MV-4-11 (cell line): Measurements from ENCODE around the gene CTAGE8.
"Not testable (repeated sequence)": the region's sequence is repeated elsewhere in the genome, so short reads cannot be mapped to it uniquely, and the experiment has no call there.

ENCODE experiments used
- DNase-seq: peaks from one replicate; lab custom pipeline; 2025; lab: John Stamatoyannopoulos, UW

The CTAGE8 gene, protein sequence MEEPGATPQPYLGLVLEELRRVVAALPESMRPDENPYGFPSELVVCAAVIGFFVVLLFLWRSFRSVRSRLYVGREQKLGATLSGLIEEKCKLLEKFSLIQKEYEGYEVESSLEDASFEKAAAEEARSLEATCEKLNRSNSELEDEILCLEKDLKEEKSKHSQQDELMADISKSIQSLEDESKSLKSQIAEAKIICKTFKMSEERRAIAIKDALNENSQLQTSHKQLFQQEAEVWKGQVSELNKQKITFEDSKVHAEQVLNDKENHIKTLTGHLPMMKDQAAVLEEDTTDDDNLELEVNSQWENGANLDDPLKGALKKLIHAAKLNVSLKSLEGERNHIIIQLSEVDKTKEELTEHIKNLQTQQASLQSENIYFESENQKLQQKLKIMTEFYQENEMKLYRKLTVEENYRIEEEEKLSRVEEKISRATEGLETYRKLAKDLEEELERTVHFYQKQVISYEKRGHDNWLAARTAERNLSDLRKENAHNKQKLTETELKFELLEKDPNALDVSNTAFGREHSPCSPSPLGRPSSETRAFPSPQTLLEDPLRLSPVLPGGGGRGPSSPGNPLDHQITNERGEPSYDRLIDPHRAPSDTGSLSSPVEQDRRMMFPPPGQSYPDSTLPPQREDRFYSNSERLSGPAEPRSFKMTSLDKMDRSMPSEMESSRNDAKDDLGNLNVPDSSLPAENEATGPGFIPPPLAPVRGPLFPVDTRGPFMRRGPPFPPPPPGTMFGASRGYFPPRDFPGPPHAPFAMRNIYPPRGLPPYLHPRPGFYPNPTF

DNA sequence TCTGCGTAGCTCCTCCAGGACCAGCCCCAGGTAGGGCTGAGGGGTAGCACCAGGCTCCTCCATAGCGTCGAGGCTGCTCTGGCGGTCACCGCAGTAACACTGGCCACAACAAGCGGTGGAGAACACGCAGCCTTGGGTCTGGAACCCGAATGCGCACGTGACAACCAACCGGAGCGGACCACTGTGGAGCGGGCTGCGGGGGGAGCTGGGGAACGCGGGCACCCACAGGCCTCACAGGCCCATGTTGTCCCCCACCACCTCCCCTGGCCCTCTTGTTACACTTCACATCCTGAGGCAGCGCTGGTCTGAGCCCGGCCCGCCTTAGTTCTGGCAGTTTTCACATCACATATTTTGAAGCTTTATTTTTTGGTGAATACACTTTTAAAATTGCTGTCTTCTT is at the start of gene CTAGE8:
Gene CTAGE8, minus strand, starts transcription at position 101 of the 400 bp plus-strand sequence. Its CDS starts 38 bp downstream, at position 63.
- DNase-seq, result not testable (repeated sequence)

DNA sequence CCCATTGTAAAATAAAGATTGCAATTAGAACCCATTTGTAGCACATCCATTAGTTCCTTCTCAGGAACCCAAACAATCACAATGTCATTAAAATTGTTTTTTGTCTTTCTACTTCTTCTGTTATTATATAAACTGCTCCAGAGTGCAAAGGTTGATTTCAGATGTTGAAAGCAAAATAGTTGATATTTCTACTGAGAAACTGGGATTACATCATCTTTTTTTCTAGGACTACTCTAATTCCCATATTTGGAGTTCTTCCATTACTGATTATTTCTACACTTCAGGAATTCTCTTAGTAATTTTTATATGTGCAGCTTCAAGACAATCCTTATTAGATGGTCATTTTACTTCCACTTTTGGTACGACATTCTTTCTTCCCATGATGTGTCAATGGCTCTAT is 48.4 kb upstream of the CTAGE8 start:
- not testable (repeated sequence) for DNase-seq

DNA sequence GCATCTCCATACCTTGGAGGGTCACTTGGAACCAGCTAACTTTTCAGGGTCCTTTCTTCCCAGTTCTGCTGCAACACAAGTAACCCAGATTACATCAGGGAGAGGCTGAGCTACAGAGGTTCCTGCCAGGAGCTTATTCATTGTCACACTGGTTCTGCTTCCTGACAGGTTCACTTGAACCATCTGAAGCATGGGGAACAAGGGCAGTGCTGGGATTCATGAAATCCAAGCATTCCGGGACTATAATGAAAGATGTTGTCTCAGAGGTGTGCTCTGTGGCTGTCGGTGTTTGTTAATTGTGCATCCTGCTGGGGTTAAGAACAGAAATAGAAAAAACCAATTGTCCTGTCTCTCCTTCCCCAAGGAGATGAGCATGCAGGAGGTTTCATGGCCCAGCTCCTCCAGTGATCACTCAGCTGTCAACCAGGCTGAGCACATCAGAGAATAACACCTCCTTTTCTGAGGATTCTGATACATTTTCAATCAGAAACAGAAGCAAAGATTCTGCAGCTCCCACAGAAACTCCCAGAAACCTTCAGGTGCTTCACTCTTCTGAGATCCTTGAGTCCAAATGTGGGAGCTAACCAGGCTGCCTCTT is 42.9 kb upstream of the CTAGE8 start, which contains the start of gene OR2A1:
Gene OR2A1, plus strand, starts transcription at position 548 of the 598 bp plus-strand sequence. CDS start 5,706 bp downstream, outside the sequence.
- DNase-seq, result not testable (repeated sequence)

DNA sequence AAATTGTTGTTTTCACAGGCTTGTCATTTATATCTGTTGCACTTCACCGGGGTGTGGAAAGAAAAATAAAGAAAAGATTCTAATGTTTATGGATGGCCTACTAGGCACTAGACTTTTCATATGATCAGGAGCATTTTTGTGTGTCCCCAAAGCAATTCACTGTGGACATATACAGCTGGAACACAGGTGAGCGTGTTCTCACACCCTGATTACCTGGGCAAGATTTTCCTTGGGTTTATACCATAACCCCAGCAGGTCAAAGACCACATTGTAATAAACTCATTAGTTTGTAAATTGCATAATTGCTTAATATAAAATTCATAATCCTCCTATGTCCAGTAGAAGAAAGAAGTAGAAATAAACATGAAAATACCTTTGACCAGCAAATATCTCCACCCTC is 42.1 kb upstream of the CTAGE8 start:
- not testable (repeated sequence) for DNase-seq

DNA sequence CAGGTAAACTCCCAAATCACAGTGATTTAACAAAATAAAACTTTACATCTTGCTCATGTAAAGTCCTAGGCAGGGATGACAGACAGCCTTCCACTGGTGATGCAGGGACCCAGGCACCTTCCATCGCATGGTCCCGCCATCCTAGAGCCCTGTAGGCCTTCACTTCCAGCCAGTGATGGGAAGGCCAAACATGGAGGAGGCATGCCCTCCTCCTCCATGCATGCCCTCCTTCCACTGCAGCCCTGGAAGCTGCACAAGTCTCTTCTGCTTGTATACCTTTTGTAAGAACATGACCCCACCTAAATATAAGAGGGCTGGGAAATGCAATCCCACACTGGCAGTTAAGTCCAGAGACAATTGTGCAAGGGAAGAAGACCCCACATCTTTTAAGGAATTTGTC is 40.6 kb upstream of the CTAGE8 start:
- not testable (repeated sequence) for DNase-seq

DNA sequence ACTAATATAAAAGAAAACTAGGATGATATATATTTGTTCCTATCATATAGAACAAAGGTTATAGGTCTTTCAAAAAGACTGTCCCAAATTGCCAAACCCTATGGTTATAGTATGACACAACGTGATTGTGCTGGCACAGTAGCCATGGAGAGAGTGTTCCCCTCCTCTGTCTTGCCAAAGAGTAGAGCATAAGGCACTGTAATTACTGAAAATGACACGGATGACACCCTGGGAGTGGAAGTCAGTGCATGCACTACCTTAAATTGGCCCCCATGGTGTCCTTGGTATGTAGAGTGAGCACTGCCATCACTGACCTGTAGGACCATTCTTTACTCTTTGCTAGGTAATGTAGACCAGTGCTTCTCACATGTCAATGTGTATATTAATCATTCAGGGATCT is 36.1 kb upstream of the CTAGE8 start:
- DNase-seq, result not testable (repeated sequence)

DNA sequence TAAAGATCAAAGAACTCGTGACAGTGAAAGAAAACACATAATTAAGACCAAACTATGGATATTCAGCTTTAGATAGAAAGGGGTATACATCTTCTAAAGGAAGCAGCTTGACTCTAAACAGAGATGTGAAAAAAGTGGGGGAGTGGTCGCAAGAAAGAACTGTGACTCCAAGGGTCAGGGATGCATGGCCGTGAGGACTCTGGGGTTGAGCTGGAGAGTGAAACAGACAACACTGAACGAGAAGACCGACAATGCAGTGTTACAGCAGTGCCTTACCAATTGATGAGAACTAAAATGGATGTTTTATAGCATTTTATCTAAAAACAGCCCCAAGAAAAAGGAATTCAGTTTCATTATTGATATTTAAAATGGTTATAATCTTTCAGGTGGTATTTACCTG is 34.5 kb upstream of the CTAGE8 start:
- not testable (repeated sequence) for DNase-seq

DNA sequence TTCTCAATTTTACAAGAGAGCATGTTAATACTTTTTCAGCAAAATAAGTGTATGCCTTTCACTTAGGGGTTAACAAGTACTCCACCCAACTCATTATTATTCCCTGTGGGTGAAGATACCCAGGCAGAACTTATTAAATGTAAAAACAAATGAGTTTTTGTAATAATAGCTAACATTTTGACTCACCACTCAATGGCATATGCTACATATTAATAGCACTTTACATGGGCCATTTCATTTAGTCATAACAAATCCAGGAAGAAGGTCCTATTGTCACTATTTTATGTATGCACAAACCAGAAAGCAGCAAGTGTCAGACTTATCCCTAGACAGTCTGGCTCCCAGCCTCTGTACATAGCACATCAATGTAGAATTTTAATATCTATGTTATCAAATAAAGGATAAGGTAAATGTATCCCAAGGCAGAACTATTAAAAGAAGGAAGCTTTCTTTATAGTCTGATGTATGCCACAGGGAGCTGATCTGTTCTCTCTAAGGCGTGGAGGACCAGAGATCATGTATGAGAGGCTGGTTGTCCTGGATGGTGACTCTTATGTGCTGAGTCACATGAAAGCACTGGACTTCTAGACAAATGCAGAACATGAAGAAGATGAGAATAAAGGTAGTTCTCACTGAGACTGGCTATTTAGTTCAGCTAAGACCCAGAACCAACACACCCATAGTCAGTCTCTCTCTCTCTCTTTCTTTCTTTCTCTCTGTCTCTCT is 33.7 kb upstream of the CTAGE8 start:
- DNase-seq, result not testable (repeated sequence)

DNA sequence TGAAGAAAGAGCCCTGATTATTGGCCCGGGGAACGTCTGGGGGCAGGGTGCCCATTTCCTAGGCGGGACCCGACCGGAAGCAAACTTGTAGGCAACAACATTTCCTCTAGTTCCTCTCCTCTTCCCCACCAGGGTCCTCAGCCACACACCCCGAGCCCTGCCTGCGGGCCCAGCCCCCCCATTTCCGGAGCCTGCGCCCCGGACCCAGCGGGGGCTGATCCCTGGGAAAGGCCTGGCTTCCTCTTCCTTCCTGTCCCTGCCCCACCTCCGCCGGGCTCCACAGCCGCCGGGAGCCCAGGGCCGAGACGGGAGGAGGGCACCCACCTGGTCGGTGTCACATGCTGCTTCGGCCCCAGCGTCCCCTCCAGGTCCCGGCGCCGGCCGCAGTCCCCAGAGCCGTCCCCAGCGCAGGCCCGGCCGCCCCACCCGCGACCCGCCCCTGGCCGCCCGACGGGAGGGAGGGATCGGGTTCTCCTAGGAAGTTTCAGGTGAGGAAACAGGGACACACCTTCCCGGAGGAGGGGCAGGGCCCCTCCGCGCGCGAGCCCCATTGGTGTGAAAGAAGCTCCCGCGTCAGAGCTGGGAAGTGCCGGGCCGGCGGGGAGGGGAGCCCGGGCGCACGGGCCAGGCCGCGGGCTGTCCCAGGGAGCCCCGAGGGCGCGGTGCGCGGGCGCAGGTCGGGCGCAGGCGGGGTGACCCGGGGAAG is 24.9 kb upstream of the CTAGE8 start:
- not testable (repeated sequence) for DNase-seq

DNA sequence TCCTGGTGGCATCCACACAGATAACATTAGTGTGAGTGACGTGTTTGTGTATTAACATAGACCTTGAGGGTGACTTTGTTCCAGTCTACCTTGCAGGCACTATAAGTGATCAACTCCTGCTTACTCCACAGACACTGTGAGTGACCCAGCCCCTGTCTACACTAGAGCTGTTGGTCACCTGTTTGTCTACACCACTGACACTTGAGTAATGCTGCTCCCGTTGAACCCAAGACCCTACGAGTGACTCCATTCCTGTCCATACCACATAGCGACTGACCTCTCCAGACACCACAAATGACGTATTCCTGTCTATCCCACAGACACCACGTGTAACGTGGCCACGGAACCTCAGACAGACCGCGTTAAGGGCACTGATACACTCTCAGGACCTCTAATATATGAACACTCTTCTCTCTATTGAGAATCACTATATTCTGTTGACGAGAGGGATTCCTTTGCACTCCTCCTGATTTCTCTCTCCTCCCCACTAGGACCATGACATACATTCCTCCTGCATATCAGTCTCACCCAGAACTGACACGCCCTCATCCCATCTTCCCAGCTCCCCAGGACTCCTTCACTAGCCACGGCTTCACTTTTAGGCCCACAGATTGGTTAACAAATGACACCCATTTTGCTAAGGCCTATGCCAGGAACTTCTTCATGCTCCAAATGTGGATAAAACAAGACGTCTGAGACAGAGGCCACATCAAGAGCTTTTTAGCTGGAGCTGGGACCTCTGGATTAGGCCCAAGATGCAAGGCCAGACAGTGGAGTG is 23.5 kb upstream of the CTAGE8 start:
- DNase-seq, result not testable (repeated sequence)

DNA sequence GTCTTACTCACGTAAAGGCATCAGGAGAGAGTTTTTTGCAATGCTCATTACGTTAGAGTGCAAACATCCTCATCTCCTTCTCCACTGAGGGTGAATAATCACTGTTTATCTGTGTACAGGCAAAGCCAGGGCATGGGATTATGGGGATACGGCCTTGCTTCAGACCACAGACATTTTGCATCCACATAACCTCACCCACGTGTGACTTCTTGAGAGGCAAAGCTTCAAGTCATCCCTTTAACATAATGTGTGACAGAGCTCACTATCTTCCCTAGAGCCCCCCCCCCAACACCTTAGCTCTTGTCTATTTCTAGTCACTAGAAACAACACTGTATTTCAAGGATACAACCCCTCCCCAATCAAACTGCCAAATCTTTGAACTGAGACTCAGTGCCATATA is 22.5 kb upstream of the CTAGE8 start:
- DNase-seq, result not testable (repeated sequence)

DNA sequence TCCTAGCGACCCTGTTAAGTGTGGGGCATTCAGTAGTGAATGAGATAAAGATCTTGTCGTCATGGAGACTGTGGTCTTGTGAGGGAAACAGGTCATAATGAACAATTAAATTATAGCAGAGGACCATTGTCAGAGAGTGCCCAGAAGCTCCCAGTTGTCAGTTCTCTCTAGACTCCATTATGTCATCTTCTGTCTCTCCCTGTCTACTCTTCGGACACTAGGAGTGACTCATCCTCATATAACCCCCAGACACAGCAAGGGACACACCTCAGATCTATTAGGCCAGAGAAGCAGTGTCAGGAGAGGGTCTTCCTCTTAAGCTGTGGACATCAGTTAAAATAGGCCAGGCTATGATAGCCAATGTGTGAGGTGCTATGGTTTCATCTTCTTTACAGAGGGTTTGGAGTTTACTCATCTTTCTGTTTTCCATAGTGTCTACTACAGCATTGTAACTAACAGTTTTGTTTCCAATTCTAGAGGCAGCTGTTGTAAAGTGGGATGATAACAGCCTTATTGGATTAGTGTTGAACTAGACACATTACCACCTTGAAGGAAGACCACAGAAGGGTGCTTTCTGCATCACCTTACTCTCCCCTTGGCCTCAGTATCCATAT is 18.2 kb upstream of the CTAGE8 start:
- not testable (repeated sequence) for DNase-seq

DNA sequence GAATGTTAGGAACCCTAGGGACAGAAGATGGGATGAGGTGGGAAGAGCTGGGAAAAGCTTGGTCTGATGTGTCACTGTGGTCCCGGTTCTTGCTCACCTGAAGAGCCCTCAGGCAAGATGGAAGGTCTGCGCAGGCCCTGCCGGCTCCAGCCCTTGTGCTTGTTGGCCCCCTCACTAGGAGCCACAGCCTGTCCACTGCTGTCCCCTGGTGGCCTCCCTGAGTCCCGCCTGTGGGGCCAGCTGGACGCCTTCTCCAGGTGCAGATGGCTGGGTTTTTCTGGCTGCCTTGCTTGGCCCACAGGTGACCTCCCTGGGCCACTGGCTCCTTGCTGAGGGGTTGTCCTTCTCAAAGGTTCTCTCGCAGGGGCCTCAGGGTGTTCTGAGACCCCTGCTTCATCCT is 14.6 kb upstream of the CTAGE8 start:
- not testable (repeated sequence) for DNase-seq

DNA sequence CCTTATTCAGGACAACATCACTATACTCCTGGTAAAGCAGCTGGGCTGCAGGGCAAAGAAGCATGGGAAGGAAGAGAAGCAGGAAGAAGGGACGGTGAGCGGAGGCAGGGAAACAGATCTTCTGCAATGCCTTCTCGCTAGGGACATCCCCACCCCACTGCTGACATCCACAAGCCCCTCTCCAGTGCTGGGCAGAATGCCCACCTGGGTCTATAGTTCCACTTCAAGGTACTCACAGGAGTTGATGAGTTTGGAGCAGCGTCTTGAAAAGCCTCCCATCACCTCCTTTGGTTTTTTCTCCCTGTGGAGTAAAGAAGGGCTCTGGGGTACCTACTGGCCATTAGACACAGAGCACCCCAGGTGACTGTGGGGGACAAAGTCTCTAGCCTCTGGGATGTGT is 13.4 kb upstream of the CTAGE8 start:
- DNase-seq, result not testable (repeated sequence)

DNA sequence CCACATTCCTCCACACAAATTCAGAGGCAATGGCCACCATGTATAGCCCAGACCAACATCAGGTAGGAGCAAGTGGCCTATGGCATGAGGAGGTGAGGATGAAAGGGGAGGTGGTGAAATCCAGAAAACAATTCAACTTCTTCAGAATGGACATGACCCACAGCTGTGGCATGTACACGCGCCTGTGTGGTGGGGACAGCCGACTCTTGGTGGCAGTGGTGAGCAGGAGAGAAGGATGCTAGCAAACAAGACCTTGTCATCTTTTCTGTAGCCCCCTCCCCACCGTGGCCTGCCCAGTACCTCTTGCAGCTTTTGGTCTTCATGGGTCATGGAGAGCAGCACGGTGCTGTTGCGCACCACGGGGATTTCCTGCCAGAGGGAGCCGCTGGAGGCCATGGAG is 12.9 kb upstream of the CTAGE8 start:
- not testable (repeated sequence) for DNase-seq

DNA sequence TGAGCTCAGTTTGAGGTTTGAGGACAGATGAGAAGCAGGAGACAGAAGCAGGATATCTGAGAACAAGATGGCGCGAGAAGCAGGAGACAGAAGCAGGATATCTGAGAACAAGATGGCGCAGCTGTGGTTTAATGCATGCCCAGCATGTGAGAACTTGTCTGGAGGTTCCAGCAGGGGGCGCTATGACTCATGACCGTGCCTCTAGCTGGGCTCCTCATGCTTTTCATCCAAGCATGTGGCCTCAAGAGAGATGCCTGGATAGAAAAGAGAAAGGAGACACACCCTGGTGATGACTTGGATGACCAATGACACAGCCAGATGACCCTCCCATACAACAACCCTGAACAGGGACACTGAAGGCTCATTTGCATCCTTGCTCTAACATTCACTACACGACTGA is 10.9 kb upstream of the CTAGE8 start:
- not testable (repeated sequence) for DNase-seq

DNA sequence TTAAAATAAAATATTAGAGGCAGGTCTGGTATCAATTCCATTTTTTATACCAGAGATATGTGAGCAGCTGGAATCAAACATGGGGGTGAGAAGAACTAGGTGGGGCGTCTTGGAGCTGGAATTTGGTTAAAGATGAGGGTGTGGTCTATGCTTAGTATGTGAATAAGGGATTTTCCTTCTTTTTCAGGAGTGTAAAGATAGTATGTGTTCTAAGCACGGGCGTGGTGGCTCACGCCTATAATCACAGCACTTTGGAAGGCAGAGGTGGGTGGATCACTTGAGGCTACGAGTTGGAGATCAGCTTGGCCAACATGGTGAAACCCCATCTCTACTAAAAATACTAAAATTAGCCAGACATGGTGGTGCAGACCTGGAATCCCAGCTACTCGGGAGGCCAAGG is 6.2 kb upstream of the CTAGE8 start:
- DNase-seq, result not testable (repeated sequence)

DNA sequence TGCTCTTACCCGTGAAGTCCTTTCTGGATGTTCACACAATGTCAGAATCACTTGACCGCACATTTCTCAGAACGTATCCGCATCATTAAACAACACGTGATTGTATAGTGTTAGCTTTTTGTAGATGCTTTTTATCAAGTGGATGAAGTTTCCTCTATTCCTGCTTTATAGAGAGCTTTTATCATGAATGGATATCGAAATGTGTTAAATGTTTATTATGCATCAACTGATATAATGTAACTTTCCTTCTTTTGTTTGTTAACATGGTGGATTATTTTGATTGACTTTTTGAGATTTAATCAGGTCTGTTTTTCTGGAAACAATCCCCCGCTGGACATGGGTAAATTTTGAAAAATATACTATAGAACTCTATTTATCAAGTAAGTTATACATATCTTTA is 4.4 kb downstream of the CTAGE8 start, which contains the start of gene OR2A7:
Gene OR2A7, minus strand, starts transcription at position 101 of the 400 bp plus-strand sequence. CDS start 5,164 bp downstream, outside the sequence.
- DNase-seq, result not testable (repeated sequence)

DNA sequence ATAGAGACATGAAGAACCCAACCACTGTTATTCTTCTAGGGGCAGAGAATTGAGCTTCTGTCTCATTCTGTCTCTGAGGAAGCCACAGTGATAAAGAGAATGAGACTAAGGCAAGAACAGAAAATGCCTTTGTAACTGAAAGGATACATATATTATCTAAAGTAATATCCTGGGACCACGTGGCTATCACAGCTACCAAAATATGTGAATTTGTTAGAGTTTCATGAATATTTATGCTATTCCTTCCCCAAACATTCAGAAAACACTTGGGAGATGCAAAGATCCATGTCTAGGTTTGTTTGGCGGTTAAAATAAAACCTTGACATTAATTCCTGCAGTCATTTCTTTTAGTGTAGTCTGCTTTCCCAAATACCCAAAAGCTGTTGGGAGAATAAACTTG is 7.0 kb downstream of the CTAGE8 start:
- not testable (repeated sequence) for DNase-seq

DNA sequence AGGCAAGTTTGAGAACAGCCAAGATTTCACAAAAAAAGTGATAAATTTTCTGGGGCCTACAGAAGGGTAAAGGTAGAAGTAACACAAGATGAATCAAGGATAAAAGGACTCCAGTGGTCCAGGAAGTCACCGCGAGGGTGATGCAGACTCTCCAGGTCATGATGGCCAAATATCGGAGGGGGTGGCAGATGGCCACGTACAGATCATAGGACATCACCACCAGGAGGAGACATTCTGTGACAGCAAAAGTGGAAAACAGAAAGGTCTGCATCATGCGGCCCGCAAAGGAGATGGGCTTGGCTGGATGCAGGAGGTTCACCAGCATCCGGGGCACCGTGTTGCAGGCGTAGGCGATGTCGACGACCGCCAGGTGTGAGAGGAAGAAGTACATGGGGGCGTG is 10.0 kb downstream of the CTAGE8 start:
- DNase-seq, result not testable (repeated sequence)
